Psoas muscle (tissue), 8 donors: ENCODE measurements around the gene BLOC1S3. TPM values are rescaled to one million over a fixed set of nuclear protein-coding genes. Genes with fewer than 3 reads are reported as not detected.
"Not testable (repeated sequence)": the region's sequence is repeated elsewhere in the genome, so short reads cannot be mapped to it uniquely, and the experiment has no call there.

Experiments used
- ATAC-seq, 4 donors: fragments of 200-7000 bp; cut with Tn5 transposase; one replicate each; pipeline ENCODE4 v1.9.1; 2020; ENCODE audit warnings: moderate library complexity in 3 of 4, mild to moderate bottlenecking in 2 of 4
- DNase-seq, 2 donors: peaks; one replicate each; pipeline ENCODE4 v3.0.0-alpha.2; 2020
- H3K27ac ChIP-seq: fragments of 200-600 bp; one replicate; pipeline ENCODE4 v1.8.0; 2022
- H3K27me3 ChIP-seq, 3 donors: fragments of 200-600 bp in 1 of 3; one replicate each; pipeline versions ENCODE4 v1.6.1 to v1.8.0; 2013 to 2022; ENCODE audit warnings: low read length in 2 of 3, mild to moderate bottlenecking in 2 of 3, moderate library complexity in 1 of 3; ENCODE audit not compliant: insufficient read depth in 3 of 3
- H3K36me3 ChIP-seq, 2 donors: fragments of 200-600 bp in 1 of 2; one replicate each; pipeline versions ENCODE4 v1.6.1 to v1.8.0; 2013 to 2022; ENCODE audit warnings: low read depth in 1 of 2, mild to moderate bottlenecking in 1 of 2, moderate library complexity in 1 of 2; ENCODE audit not compliant: insufficient read depth in 1 of 2
- H3K4me1 ChIP-seq: fragments of 200-600 bp; one replicate; pipeline ENCODE4 v1.8.0; 2022
- H3K4me3 ChIP-seq: fragments of 200-600 bp; one replicate; pipeline ENCODE4 v1.8.0; 2022; ENCODE audit warnings: mild to moderate bottlenecking
- H3K9me3 ChIP-seq: fragments of 200-600 bp; one replicate; pipeline ENCODE4 v1.8.0; 2022
- WGBS, 3 donors: extraction: QIAGEN DNeasy Blood & Tissue Kit; methylation state at CpG; one replicate each; pipeline versions ENCODE4 v1.1.6 to v1.1.7; 2013; 5-methylcytosine and 5-hydroxymethylcytosine counted together
- intact Hi-C, 2 donors: fragments of 100-400 bp; cut with DNase I; formaldehyde crosslinking; loops; one replicate each; pipeline versions ENCODE4 v1.11.0 to v1.14.2; 2022
- polyA plus RNA-seq, 3 donors: library from polyadenylated mRNA; stranded (reverse); fragments of 200-250 nt; gene quantifications; one replicate each; pipeline ENCODE4 v1.2.3, GENCODE V29; 2013
- total RNA-seq, 4 donors: library from RNA; stranded (reverse); fragmentation: NEBNext Ultra II Directional in 2 of 4; extraction: Animal tissue kit (Norgen Biotek cat#: 25700) in 2 of 4; gene quantifications; one replicate each; pipeline versions ENCODE4 v1.2.1 to v1.2.4, GENCODE V29; 2021 to 2023
- TF ChIP-seq, protein P1 (sequence below): fragments of 200-600 bp; IDR thresholded peaks from one replicate; pipeline ENCODE4 v1.8.0; 2022; ENCODE audit warnings: antibody characterized with exemption
- donor health status: healthy with polysubstance abuse.
- donor health status: DM: no; HTN: no; CAD: no; lungs with moderate emphysema.
- donor health status: Bipolar disorder and iron deficiency.
- donor health status: healthy.
- donor health status: DM: yes; HTN: yes; CAD: no.
- donor health status: DM: no; HTN: no; CAD: no.
- donor health status: DM: no; HTN: no; CAD: no.
- donor health status: DM: yes; HTN: yes; CAD: no.

The BLOC1S3 gene
- total and polyA plus RNA-seq, 7 donors = 3.3 to 7.8 (median 5.5) TPM

DNA sequence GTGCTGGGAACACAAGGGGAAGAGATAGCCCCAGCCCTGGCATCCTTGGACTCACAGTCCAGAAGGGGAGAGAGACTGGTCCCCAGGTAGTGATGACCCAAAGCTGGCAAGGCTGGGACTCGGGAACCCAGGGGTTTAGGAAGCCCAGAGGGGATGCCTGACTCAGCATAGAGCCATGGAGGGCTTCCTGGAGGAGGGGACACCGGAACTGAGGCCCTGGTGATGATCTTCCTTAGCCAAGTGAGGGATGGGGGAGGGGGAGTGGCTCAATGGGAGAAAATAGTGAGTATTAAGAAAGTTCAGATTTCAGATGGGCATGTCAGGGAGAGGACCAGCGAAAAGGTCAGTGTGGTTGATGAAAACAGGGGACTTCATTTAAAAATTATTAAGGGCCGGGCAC, 39.8 kb downstream of the BLOC1S3 start:
- no peak for ATAC-seq
- no peak overlapping the region for H3K4me3 ChIP-seq
- DNase-seq = no peak
- intact Hi-C loops = no loop called here
- H3K4me1 ChIP-seq = no peaks in the 10 kb centered on the region
- TF ChIP-seq, protein P1, sequence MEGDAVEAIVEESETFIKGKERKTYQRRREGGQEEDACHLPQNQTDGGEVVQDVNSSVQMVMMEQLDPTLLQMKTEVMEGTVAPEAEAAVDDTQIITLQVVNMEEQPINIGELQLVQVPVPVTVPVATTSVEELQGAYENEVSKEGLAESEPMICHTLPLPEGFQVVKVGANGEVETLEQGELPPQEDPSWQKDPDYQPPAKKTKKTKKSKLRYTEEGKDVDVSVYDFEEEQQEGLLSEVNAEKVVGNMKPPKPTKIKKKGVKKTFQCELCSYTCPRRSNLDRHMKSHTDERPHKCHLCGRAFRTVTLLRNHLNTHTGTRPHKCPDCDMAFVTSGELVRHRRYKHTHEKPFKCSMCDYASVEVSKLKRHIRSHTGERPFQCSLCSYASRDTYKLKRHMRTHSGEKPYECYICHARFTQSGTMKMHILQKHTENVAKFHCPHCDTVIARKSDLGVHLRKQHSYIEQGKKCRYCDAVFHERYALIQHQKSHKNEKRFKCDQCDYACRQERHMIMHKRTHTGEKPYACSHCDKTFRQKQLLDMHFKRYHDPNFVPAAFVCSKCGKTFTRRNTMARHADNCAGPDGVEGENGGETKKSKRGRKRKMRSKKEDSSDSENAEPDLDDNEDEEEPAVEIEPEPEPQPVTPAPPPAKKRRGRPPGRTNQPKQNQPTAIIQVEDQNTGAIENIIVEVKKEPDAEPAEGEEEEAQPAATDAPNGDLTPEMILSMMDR = no peak
- no peak overlapping the region for H3K27ac ChIP-seq
- WGBS, 3 donors = 39 to 50% (median 42%) methylated on average over 4 of the region's 4 CpGs
- peaks cover 0 to 39% (median 12%) of the 10 kb centered on the region in 3 donors for H3K27me3 ChIP-seq
- no peaks in the 10 kb centered on the region for H3K36me3 ChIP-seq
- no peaks in the 10 kb centered on the region for H3K9me3 ChIP-seq

DNA sequence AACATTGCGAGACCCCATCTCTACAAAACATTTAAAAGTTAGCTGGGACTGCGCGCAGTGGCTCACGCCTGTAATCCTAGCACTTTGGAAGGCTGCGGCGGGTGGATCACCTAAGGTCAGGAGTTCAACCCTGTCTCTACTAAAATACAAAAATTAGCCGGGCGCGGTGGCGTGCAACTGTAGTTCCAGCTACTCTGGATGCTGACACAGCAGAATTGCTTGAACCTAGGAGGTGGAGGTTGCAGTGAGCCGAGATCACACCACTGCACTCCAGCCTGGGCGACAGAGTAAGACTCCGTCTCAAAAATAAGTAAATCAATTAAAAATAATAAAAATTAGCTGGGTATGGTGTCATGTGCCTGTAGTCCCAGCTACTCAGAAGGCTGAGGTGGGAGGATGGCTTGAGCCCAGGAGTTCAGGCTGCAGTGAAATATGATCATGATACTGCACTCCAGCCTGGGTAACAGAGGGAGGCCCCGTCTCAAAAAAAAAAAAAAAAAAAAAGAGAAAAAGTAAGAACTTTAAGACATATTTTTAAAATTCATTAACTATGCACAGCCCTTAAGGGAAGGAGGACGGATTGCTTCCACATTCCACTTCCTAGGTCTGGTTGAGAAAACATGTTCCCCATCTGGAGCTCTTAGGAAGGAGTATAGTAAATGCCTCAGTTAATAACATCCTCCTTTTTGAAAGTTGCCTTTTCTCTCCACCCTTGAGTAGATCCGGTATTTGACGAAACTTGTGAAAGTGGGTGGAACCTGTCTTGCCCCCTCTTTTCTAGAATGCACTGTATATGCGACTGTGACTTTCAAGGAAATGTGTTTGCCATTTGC, 40.5 kb downstream of the BLOC1S3 start:
- no peak for ATAC-seq
- intact Hi-C loops = no loop called here
- Histone ChIP-seq H3K27me3 (peaks cover 0 to 43% (median 12%) of the 10 kb centered on the region in 3 donors), H3K4me3 (no peak overlapping the region), H3K4me1 (no peaks in the 10 kb centered on the region), H3K9me3 (no peaks in the 10 kb centered on the region), H3K36me3 (no peaks in the 10 kb centered on the region), H3K27ac (no peak overlapping the region)
- no peak for DNase-seq
- TF ChIP-seq, protein P1 = no peak
- WGBS, 3 donors = 33 to 46% (median 44%) methylated on average over 18 of the region's 18 CpGs

DNA sequence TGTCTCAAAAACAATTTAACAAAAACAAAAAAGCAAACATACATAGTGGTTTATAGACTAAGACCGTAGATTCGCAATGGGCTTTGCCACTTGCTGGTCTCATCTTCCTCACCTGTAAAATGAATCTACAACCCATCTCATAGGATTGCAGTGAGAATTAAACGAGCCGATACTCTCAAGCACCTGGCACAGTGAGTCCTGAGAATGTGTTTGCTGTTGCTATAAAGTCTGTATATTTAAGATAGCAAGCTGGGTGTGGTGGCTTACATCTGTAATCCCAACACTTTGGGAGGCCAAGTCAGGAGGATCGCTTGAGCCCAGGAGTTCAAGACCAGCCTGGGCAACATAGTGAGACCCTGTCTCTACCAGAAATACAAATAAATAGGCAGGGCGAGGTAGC, 44.1 kb downstream of the BLOC1S3 start:
- TF ChIP-seq, protein P1 = no peak
- 92% methylated on average over 6 of the region's 6 CpGs for WGBS, 3 donors
- intact Hi-C loops = no loop called here
- H3K9me3 ChIP-seq = no peaks in the 10 kb centered on the region
- no peaks in the 10 kb centered on the region for H3K4me1 ChIP-seq
- no peak for ATAC-seq
- no peaks in the 10 kb centered on the region for H3K36me3 ChIP-seq
- no peak overlapping the region for H3K4me3 ChIP-seq
- no peak for DNase-seq
- H3K27me3 ChIP-seq = peaks cover 0 to 19% (median 2%) of the 10 kb centered on the region in 3 donors
- no peak overlapping the region for H3K27ac ChIP-seq

DNA sequence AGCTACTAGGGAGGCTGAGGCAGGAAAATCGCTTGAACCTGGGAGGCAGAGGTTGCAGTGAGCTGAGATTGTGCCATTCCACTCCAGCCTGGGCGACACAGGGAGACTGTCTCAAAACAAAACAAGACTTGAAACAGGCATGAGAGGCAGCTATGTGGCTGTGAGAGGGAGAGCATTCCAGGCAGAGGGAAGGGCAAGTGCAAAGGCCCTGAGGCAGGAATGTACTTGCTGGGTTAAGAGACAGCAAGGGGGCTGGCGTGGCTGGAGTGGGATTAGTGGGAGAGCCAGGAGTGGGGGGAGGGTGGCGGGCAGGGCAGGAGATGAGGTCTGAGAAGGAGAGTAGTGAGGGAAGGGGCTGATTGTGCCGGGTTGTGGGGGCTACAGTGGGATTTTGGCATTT, 45.3 kb downstream of the BLOC1S3 start:
- Histone ChIP-seq H3K27ac (no peak overlapping the region), H3K4me1 (no peaks in the 10 kb centered on the region), H3K36me3 (no peaks in the 10 kb centered on the region), H3K4me3 (no peak overlapping the region), H3K9me3 (no peaks in the 10 kb centered on the region), H3K27me3 (peaks cover 0 to 10% (median 0%) of the 10 kb centered on the region in 3 donors)
- intact Hi-C loops = no loop called here
- WGBS, 3 donors = 75 to 85% (median 85%) methylated on average over 5 of the region's 5 CpGs
- ATAC-seq = no peak
- DNase-seq = no peak
- TF ChIP-seq, protein P1 = no peak

DNA sequence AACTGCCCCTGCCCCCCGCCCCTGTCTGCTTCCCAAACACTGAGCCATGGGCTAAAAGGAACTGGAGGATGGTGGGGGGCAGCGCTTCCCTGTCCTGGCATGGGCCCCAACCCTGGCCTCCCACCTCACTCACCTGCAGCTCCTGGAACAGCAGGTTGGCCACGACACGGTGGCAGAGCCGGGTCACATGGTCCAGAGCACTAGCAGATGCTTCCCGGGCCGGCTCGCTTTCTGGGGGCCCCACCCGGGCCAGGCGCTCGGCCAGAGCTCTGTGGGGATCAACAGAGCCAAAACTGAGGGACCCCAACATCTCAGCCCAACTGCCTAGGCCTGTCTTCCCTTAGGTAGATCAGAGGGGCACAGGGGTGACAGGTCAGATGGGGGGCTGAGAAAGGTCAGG, 46.1 kb downstream of the BLOC1S3 start:
- no peak for DNase-seq
- no peak for ATAC-seq
- no peak overlapping the region for H3K4me3 ChIP-seq
- no peaks in the 10 kb centered on the region for H3K9me3 ChIP-seq
- TF ChIP-seq, protein P1 = no peak
- H3K27ac ChIP-seq = no peak overlapping the region
- WGBS, 3 donors = 55 to 59% (median 56%) methylated on average over 11 of the region's 11 CpGs
- H3K36me3 ChIP-seq = no peaks in the 10 kb centered on the region
- H3K27me3 ChIP-seq = peaks cover 0 to 4% (median 0%) of the 10 kb centered on the region in 3 donors
- no peaks in the 10 kb centered on the region for H3K4me1 ChIP-seq
- intact Hi-C loops = no loop called here

DNA sequence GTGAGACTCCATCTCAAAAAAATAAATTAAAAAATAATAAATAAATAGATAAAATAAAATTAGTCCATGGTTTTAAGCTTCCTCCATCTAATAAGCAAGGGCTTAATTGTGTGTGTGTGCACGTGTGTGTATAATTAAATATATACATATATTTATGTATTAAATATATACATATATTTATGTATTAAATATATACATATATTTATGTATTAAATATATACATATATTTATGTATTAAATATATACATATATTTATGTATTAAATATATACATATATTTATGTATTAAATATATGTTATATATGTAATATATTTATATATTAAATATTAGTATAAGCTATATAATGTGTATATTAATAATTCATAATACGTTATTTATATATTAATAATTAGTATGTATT, 50.5 kb downstream of the BLOC1S3 start:
- ATAC-seq, intact Hi-C loops: not testable (repeated sequence)
- 86 to 89% (median 87%) methylated on average over 2 of the region's 2 CpGs for WGBS, 3 donors

More for the DNA sequence above, 50.5 kb downstream of the BLOC1S3 start:
- not testable (repeated sequence) for H3K27ac ChIP-seq, H3K4me1 ChIP-seq, H3K4me3 ChIP-seq, DNase-seq, H3K36me3 ChIP-seq, H3K9me3 ChIP-seq
- peaks cover 0 to 11% (median 4%) of the 10 kb centered on the region in 3 donors for H3K27me3 ChIP-seq
